Prostate gland (tissue), 2 donors: Measurements from ENCODE around the gene E2F1.

ENCODE experiments used
- CTCF ChIP-seq, 4 experiments: fragments of 200-600 bp in 2 of 4; fragments of 450-650 bp in 2 of 4; sonication (generic) in 2 of 4; IDR thresholded peaks; 1 replicate in 3 of 4; 2 replicates in 1 of 4; pipeline ENCODE4 v1.5.1; 2016 to 2019; ENCODE audit warnings: antibody characterized with exemption in 4 of 4, mild to moderate bottlenecking in 2 of 4, moderate library complexity in 2 of 4
- POLR2A ChIP-seq: fragments of 450-650 bp; IDR thresholded peaks from one replicate; pipeline ENCODE4 v1.6.1; 2016; ENCODE audit warnings: antibody characterized with exemption, mild to moderate bottlenecking
- POLR2AphosphoS5 ChIP-seq: sonication (generic); formaldehyde crosslinking; IDR thresholded peaks from one replicate; pipeline ENCODE4 v1.6.1; 2017; ENCODE audit warnings: antibody characterized with exemption

DNA sequence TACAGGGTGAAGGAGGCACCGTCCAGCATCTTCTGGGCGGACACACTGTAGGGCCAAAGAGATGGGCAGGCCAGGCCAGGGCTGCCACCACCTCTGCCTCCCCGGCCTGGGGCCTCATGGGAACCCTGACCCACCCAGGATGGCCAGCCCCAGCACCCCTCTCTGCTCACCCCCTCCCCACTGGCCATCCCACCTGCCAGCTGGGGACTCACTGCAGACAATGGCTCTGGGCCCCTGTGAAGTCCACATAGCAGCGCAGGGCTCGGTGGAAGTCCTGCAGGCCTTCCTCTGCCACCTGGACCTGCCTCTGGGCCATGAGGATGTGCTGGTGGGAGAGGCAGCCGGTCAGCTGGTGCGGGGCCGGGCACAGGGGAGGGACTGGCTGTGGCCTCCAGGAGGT lies 27.7 kb downstream of the E2F1 start:
- TF ChIP-seq CTCF (IDR thresholded peaks at IDR 0.05), result no peak
- TF ChIP-seq POLR2A, result no peak
- no peak for TF ChIP-seq POLR2AphosphoS5
